Stimulated activated CD8-positive, alpha-beta memory T cell treated with anti-CD3 and anti-CD28 coated beads, Interleukin-12 subunit alpha, Interleukin-12 subunit beta, amount 100 ng/mL, for 24 hours (primary cell): ENCODE measurements around the gene KIF21A.
"Not testable (repeated sequence)": the region's sequence is repeated elsewhere in the genome, so short reads cannot be mapped to it uniquely, and the experiment has no call there.

Source experiments
- DNase-seq: peaks from one replicate; pipeline ENCODE4 v3.0.0-alpha.2; 2020; ENCODE audit errors: extremely low read depth

The KIF21A gene, protein sequence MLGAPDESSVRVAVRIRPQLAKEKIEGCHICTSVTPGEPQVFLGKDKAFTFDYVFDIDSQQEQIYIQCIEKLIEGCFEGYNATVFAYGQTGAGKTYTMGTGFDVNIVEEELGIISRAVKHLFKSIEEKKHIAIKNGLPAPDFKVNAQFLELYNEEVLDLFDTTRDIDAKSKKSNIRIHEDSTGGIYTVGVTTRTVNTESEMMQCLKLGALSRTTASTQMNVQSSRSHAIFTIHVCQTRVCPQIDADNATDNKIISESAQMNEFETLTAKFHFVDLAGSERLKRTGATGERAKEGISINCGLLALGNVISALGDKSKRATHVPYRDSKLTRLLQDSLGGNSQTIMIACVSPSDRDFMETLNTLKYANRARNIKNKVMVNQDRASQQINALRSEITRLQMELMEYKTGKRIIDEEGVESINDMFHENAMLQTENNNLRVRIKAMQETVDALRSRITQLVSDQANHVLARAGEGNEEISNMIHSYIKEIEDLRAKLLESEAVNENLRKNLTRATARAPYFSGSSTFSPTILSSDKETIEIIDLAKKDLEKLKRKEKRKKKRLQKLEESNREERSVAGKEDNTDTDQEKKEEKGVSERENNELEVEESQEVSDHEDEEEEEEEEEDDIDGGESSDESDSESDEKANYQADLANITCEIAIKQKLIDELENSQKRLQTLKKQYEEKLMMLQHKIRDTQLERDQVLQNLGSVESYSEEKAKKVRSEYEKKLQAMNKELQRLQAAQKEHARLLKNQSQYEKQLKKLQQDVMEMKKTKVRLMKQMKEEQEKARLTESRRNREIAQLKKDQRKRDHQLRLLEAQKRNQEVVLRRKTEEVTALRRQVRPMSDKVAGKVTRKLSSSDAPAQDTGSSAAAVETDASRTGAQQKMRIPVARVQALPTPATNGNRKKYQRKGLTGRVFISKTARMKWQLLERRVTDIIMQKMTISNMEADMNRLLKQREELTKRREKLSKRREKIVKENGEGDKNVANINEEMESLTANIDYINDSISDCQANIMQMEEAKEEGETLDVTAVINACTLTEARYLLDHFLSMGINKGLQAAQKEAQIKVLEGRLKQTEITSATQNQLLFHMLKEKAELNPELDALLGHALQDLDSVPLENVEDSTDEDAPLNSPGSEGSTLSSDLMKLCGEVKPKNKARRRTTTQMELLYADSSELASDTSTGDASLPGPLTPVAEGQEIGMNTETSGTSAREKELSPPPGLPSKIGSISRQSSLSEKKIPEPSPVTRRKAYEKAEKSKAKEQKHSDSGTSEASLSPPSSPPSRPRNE (N-terminal part only)

DNA sequence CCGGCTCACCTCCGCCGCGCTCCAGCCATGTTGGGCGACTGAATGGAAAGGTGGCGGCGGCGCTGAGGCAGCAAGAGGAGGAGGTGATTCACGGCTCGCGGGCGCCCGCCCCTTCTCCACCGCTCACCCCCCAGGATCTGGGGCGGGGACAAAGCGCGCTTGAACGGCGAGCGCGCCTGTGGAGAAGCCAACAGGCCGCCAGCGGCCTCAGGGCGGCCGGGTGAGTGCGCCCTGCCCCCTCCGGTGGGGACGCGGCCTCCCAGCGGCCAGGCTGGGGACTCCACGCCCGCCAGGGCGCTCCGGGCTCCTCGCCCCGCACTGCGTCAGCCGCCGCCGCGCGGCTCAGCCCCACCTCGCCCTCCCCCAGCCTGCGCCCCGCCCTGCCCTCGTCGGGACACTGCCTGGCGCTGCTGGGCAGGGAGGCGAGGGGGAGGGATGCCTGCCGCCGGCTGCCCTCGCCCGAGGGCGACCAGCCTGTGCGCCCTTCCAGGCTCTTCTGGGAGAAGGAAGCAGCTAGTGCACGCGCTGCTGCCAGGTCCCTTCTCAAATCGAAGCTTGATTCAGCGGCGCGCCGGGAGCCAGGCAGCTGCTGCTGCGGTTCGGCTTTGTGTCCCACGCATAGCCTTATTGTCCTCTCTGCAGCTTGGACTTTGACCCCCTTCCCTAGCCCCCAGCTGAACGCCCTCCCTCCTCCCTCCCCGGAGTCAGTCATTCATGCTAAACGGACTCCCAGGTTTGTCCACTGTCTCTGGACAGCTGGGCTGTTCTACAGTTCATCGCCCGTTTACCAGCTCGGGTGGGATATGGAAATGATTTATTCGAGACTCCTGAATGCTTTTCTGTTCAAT, at the start of gene KIF21A:
Gene KIF21A, minus strand, starts transcription at position 40 of the 848 bp plus-strand sequence. CDS start 150 bp downstream, outside the sequence.
- peak; percentile 74 for DNase-seq

GRCh38 chr12:39490500-39491282, 47.8 kb upstream of the KIF21A start:
- no peak for DNase-seq

- no peak for DNase-seq
These were observed 40.7 kb upstream of the KIF21A start for GRCh38 chr12:39483597-39483996.

DNA sequence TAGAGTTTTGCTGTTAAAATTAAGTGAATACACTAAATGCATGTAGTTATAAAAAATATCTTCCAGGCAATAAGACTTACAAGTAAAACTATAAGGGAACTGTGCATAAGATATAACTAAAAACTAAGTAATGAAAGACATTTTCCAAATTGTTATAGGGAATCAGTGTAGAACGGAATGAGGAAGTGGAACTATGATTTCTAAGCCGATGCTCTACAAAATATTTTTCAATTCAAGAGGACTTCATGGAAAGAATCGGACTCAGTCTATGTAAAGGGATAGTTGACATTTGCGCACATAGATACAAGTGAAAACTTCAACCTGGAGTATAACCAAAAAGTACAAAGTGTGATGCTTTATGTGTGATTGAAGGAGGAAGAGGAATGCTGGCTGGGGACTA, 40.1 kb upstream of the KIF21A start:
- no peak for DNase-seq

DNA sequence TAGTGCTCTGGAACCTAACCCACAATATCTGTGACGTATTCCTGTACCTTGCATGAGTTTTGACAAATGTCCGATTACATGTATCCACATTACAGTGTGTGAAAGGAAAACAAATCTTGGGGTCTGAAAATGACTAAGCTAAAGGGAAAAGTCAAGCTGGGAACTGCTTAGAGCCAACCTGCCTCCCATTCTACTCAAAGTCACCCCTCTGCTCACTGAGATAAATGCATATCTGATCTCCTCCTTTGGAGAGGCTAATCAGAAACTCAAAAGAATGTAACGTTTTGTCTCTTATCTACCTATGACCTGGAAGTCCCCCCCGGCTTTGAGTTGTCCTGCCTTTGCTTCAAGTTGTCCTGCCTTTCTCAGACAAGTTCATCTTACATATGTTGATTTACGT, 34.0 kb upstream of the KIF21A start:
- DNase-seq: no peak

- DNase-seq: no peak
These were observed 33.2 kb upstream of the KIF21A start for GRCh38 chr12:39476121-39476520.

GRCh38 chr12:39475136-39475535, 32.2 kb upstream of the KIF21A start:
- DNase-seq: not testable (repeated sequence)

DNA sequence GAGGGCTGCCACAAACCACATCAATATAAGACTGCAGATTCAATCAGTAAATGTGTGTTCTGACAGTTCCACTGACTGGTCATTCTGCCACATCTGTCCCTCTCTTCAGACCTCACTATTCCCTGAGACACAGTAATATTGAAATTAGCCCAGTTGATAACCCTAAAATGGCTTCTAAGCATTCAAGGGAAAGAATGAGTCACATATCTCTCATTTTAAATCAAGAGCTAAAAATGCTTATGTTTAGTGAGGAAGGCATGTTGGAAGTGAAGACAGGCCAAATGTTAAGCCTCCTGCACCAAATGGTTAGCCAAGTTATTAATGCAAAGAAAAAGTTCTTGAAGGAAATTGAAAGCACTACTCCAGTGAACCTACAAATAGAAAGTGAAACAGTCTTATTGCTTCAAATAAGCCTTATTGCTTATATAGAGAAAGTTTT, 24.5 kb upstream of the KIF21A start:
- DNase-seq: no peak

- no peak for DNase-seq
These were observed 22.2 kb upstream of the KIF21A start for GRCh38 chr12:39464976-39465695.

GRCh38 chr12:39461059-39461458, 18.1 kb upstream of the KIF21A start:
- DNase-seq: no peak

DNA sequence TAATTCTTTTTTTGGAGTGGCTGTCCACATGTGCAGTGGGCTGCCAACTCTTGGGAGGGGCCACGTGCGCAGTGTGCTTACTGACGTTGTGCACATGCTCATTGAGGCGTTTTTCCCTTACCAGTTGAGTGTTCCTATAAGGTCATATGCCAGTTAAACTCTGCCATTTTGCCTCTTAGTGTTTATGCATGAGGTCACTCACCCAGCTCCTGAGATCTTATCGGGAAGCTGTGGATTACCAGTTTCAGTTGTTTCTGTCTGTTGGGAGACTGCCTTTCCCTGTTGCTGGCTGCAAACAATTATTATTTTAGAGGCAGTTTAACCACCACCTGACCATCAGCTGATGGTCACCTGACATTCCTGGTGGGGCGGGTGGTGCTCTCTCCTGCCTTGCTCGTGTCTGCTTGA, 16.1 kb upstream of the KIF21A start:
- no peak for DNase-seq

DNA sequence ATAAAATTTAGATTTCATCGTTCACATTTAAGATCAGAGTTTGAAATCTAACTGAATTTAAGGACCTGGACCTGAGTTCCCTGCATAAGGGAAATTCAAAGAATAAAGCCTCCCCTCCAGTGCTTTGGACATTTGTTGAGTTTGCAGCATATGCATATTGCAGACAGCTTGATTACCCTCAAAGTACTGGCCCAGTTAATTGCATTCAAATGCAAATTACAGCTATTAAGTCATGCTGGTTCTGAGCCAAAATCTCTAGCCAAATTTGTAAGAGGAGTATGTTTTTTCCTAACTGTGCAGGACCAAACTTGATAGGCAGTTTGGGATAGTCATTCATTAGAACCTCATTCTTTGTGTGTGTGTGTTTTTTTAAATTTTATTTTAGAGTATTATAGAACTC, 9.1 kb upstream of the KIF21A start:
- no peak for DNase-seq

- DNase-seq: no peak
These were observed 5.1 kb upstream of the KIF21A start for GRCh38 chr12:39448038-39448437.

GRCh38 chr12:39443929-39444209, 949 bp upstream of the KIF21A start:
- DNase-seq: no peak

DNA sequence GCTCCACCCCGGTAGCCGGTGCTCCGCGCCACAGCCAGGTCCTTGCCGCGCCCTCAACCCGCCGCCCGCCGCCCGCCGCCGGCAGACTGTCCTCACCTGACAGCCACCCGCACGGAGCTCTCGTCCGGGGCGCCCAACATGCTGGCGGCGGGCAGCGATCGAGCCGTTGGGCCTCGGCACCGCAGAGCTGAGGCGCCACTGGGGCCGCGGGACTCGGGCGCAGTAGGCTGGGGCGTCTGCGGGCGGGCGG, 164 bp downstream of the KIF21A start:
- DNase-seq: peak; percentile 11

GRCh38 chr12:39441963-39442830, 723 bp downstream of the KIF21A start:
- no peak for DNase-seq

GRCh38 chr12:39441189-39441962, 1.5 kb downstream of the KIF21A start:
- no peak for DNase-seq

- no peak for DNase-seq
These were observed 2.1 kb downstream of the KIF21A start for GRCh38 chr12:39440781-39441180.
